Left lung (tissue), 10 donors: ENCODE measurements around the gene MYO15B. TPM values are rescaled to one million over a fixed set of nuclear protein-coding genes. Genes with fewer than 3 reads are reported as not detected.
A peak's percentile ranks its signal among the peaks of the same experiment; 100 is the strongest.

Source experiments
- ATAC-seq: fragments of 200-7000 bp; cut with Tn5 transposase; one replicate; pipeline ENCODE4 v1.9.1; 2020; ENCODE audit warnings: moderate library complexity
- DNase-seq, 4 donors: peaks; one replicate each; pipeline ENCODE4 v3.0.0-alpha.2; 2013 to 2020
- H3K27ac ChIP-seq, 2 donors: fragments of 200-600 bp; sonication (generic) in 1 of 2; one replicate each; pipeline versions ENCODE4 v1.5.0 to v1.8.0; 2020 to 2021
- H3K27me3 ChIP-seq, 2 donors: fragments of 200-600 bp; sonication (generic) in 1 of 2; one replicate each; pipeline versions ENCODE4 v1.5.0 to v1.8.0; 2020 to 2021
- H3K36me3 ChIP-seq, 2 donors: fragments of 200-600 bp; sonication (generic) in 1 of 2; one replicate each; pipeline versions ENCODE4 v1.5.0 to v1.8.0; 2020 to 2021
- H3K4me1 ChIP-seq, 2 donors: fragments of 200-600 bp; one replicate each; pipeline ENCODE4 v1.8.0; 2021
- H3K4me3 ChIP-seq, 2 donors: fragments of 200-600 bp; sonication (generic) in 1 of 2; one replicate each; pipeline versions ENCODE4 v1.5.0 to v1.8.0; 2020 to 2021; ENCODE audit warnings: mild to moderate bottlenecking in 1 of 2
- H3K9me3 ChIP-seq, 2 donors: fragments of 200-600 bp; sonication (generic) in 1 of 2; one replicate each; pipeline versions ENCODE4 v1.5.0 to v1.8.0; 2020 to 2021
- intact Hi-C, 2 donors: fragments of 100-400 bp; cut with DNase I; formaldehyde crosslinking; loops; one replicate each; pipeline versions ENCODE4 v1.11.2 to v1.14.2; 2022
- polyA plus RNA-seq, 6 donors: library from polyadenylated mRNA; unstranded; fragments of 120-200 nt; gene quantifications; one replicate each; pipeline ENCODE4 v1.2.1, GENCODE V29; 2013; ENCODE audit not compliant: insufficient read length in 6 of 6
- total RNA-seq, 2 donors: library from RNA; stranded (reverse); fragmentation: NEBNext Ultra II Directional; extraction: Animal tissue kit (Norgen Biotek cat#: 25700); gene quantifications; one replicate each; pipeline ENCODE4 v1.2.1, GENCODE V29; 2021
- TF ChIP-seq, protein P1 (sequence below), 2 donors: fragments of 200-600 bp; sonication (generic) in 1 of 2; IDR thresholded peaks; one replicate each; pipeline versions ENCODE4 v1.5.0 to v1.8.0; 2021; ENCODE audit warnings: antibody characterized with exemption in 2 of 2
- donor health status: DM: no; HTN: yes; CAD: no.
- donor health status: DM: no; HTN: no; CAD: no.

MYO15B gene
- total and polyA plus RNA-seq, 8 donors, result 125 to 350 (median 227) TPM

DNA sequence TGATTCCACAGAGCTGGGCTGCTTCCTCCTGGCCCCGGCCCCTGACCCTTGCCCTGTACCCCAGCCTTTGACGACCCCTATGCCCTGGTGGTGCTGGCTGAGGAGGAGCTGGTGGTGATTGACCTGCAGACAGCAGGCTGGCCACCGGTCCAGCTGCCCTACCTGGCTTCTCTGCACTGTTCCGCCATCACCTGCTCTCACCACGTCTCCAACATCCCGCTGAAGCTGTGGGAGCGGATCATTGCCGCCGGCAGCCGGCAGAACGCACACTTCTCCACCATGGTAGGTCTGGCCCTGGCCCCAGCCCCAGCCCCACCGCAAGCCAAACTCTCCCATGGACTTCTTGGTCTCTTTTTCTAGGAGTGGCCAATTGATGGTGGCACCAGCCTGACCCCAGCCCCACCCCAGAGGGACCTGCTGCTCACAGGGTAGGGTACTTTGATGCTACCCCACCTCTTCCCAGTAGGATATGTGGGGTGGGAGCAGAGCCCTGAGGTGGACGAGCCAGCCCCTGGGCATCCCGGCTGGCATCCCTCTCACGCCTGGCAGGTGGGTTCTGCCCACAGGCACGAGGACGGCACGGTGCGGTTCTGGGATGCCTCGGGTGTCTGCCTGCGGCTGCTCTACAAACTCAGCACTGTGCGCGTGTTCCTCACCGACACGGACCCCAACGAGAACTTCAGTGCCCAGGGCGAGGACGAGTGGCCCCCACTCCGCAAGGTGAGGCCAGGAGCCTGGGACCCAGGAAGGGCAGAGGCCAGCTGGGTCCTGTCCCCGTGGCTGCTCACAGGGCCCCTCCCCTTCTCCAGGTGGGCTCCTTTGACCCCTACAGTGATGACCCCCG, 19.0 kb upstream of the MYO15B start:
- H3K27me3 ChIP-seq, result no peaks in the 10 kb centered on the region
- no peak overlapping the region for H3K27ac ChIP-seq
- DNase-seq (peak in 1 of 4 donors; percentile 64), ATAC-seq (no peak)
- peaks cover 0 to 85% of the 10 kb centered on the region in 2 donors for H3K36me3 ChIP-seq
- intact Hi-C loops, result no loop called here
- no peak overlapping the region for H3K4me3 ChIP-seq
- H3K9me3 ChIP-seq, result no peaks in the 10 kb centered on the region
- TF ChIP-seq, protein P1, sequence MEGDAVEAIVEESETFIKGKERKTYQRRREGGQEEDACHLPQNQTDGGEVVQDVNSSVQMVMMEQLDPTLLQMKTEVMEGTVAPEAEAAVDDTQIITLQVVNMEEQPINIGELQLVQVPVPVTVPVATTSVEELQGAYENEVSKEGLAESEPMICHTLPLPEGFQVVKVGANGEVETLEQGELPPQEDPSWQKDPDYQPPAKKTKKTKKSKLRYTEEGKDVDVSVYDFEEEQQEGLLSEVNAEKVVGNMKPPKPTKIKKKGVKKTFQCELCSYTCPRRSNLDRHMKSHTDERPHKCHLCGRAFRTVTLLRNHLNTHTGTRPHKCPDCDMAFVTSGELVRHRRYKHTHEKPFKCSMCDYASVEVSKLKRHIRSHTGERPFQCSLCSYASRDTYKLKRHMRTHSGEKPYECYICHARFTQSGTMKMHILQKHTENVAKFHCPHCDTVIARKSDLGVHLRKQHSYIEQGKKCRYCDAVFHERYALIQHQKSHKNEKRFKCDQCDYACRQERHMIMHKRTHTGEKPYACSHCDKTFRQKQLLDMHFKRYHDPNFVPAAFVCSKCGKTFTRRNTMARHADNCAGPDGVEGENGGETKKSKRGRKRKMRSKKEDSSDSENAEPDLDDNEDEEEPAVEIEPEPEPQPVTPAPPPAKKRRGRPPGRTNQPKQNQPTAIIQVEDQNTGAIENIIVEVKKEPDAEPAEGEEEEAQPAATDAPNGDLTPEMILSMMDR (IDR thresholded peaks at IDR 0.05), result no peak
- peaks cover 0 to 13% of the 10 kb centered on the region in 2 donors for H3K4me1 ChIP-seq

DNA sequence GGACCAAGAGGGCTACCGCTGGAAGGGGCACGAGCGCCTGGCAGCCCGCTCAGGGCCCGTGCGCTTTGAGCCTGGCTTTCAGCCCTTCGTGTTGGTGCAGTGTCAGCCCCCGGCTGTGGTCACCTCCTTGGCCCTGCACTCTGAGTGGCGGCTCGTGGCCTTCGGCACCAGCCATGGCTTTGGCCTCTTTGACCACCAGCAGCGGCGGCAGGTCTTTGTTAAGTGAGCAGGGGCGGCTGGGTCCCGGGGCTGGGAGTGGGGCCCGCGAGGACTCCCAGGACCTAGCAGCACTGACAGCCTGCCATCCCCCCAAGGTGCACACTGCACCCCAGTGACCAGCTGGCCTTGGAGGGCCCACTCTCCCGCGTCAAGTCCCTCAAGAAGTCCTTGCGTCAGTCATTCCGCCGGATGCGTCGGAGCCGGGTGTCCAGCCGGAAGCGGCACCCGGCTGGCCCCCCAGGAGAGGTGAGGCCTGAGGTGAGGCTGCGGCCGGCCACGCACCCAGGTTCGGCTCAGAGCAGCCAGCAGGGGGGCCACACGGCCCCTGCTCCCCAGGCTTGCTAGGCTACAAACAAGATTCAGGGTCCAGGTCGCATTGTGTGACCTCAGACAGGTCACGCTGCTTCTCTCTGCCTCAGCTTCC, 17.4 kb upstream of the MYO15B start:
- TF ChIP-seq, protein P1 (IDR thresholded peaks at IDR 0.05), result no peak
- DNase-seq, result peak in 1 of 4 donors; percentile 73
- Histone ChIP-seq H3K27me3 (no peaks in the 10 kb centered on the region), H3K36me3 (peaks cover 0 to 83% of the 10 kb centered on the region in 2 donors), H3K27ac (no peak overlapping the region), H3K4me1 (peaks cover 0 to 13% of the 10 kb centered on the region in 2 donors), H3K4me3 (no peak overlapping the region), H3K9me3 (no peaks in the 10 kb centered on the region)
- no peak for ATAC-seq
- intact Hi-C loops, result no loop called here

DNA sequence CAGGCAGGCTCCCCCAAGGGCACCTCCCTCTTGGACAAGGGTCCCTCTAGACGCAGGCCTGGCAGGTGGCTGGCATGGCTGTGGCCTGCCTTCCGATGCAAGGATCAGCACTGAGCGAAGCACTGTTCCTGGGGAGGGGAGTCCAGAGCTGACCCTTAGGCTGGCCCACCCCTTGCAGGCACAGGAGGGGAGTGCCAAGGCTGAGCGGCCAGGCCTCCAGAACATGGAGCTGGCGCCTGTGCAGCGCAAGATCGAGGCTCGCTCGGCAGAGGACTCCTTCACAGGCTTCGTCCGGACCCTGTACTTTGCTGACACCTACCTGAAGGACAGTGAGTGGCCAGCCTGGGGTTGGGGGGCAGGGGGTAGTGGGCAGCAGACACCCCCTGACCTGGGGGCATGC, 16.8 kb upstream of the MYO15B start:
- Histone ChIP-seq H3K36me3 (peaks cover 0 to 77% of the 10 kb centered on the region in 2 donors), H3K4me1 (peaks cover 0 to 13% of the 10 kb centered on the region in 2 donors), H3K4me3 (no peak overlapping the region), H3K9me3 (no peaks in the 10 kb centered on the region), H3K27ac (peak overlapping the region in 1 of 2 donors; percentile 78), H3K27me3 (no peaks in the 10 kb centered on the region)
- DNase-seq, result peak in 1 of 4 donors; percentile 70
- ATAC-seq, result no peak
- TF ChIP-seq, protein P1 (IDR thresholded peaks at IDR 0.05), result no peak
- intact Hi-C loops, result no loop called here

DNA sequence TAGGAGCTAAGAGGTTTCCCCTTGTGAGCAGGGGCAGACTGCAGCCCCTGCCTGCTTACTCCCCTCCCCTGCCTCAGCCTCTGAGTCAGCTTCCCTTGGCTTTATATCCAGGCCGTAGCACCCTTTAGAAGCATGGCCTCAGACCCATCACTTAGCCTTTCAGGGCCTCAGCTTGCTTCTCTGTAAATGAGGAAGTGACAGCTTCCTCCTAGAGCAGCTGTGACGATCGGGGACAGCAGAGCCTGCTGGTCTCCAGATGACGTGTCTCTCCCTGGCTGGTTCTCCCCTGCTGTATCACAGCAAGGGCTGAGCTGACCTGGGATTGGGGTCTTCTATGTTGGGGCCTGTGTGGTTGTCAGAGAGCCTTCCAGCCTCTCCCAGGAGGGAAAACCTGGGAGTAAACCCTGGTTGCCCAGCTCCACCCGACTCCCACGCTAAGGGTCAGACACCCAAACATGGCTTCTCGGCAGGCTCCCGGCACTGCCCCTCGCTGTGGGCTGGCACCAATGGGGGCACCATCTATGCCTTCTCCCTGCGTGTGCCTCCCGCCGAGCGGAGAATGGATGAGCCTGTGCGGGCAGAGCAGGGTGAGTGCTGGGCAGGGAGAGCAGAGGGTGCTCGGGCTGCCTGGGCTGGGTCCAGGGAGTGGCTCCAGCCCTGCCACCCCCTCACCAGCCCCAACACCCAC, 16.3 kb upstream of the MYO15B start:
- peak in 3 of 4 donors; percentile 23 to 81 (median 78) for DNase-seq
- TF ChIP-seq, protein P1 (IDR thresholded peaks at IDR 0.05), result no peak
- peak overlapping the region in 1 of 2 donors; percentile 78 for H3K27ac ChIP-seq
- peaks cover 0 to 13% of the 10 kb centered on the region in 2 donors for H3K4me1 ChIP-seq
- intact Hi-C loops, result no loop called here
- no peak overlapping the region for H3K4me3 ChIP-seq
- ATAC-seq, result peak; percentile 66
- no peaks in the 10 kb centered on the region for H3K9me3 ChIP-seq
- H3K27me3 ChIP-seq, result no peaks in the 10 kb centered on the region
- peaks cover 0 to 71% of the 10 kb centered on the region in 2 donors for H3K36me3 ChIP-seq

DNA sequence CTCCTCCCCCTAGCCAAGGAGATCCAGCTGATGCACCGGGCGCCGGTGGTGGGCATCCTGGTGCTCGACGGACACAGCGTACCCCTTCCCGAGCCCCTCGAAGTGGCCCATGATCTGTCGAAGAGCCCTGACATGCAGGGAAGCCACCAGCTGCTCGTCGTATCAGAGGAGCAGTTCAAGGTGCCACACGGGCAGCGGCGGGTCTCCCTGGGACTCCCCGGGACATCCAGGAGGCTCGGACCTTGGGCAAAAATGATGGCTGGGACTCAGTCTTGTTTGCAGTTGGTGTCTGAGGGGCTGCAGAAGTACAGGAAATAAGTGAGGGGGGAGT, 15.8 kb upstream of the MYO15B start:
- DNase-seq, result peak in 1 of 4 donors; percentile 51
- intact Hi-C loops, result no loop called here
- Histone ChIP-seq H3K27ac (peak overlapping the region in 1 of 2 donors; percentile 78), H3K4me1 (peaks cover 0 to 13% of the 10 kb centered on the region in 2 donors), H3K27me3 (no peaks in the 10 kb centered on the region), H3K9me3 (no peaks in the 10 kb centered on the region), H3K36me3 (peaks cover 0 to 71% of the 10 kb centered on the region in 2 donors), H3K4me3 (no peak overlapping the region)
- TF ChIP-seq, protein P1 (IDR thresholded peaks at IDR 0.05), result no peak
- ATAC-seq, result no peak
